Measurements from ENCODE around the gene MAP7D1. TPM values are rescaled to one million over a fixed set of nuclear protein-coding genes. Genes with fewer than 3 reads are reported as not detected.

Gene MAP7D1
- total RNA-seq, 1 donor from 2014 or later: 183 TPM

GRCh38 chr1:36125129-36125991 is 30.6 kb upstream of the MAP7D1 start, which contains the start of gene COL8A2:
TSS of gene COL8A2 (minus strand) at chr1:36125222. CDS start at chr1:36100242, 24,980 bp downstream.
- DNase-seq (ENCODE audit: low read depth): no peak
- Histone ChIP-seq H3K27me3 (ENCODE audit: control insufficient read depth, insufficient read depth, low read length) (peaks cover 30% of the 10 kb centered on the region), H3K36me3 (ENCODE audit: control insufficient read depth, insufficient read depth, low read length) (no peaks in the 10 kb centered on the region), H3K4me3 (ENCODE audit: low read depth, low read length) (no peak within 1 kb of the TSS)
- TF ChIP-seq CTCF (IDR thresholded peaks at IDR 0.05; ENCODE audit: insufficient read depth, low read length, poor library complexity, severe bottlenecking): no peak

- H3K27me3 ChIP-seq (ENCODE audit: control insufficient read depth, insufficient read depth, low read length): peaks cover 30% of the 10 kb centered on the region
- H3K4me3 ChIP-seq (ENCODE audit: low read depth, low read length): no peak overlapping the region
- DNase-seq (ENCODE audit: low read depth): no peak
- TF ChIP-seq CTCF (IDR thresholded peaks at IDR 0.05; ENCODE audit: insufficient read depth, low read length, poor library complexity, severe bottlenecking): no peak
- no peaks in the 10 kb centered on the region for H3K36me3 ChIP-seq (ENCODE audit: control insufficient read depth, insufficient read depth, low read length)
These were observed 29.8 kb upstream of the MAP7D1 start for GRCh38 chr1:36126005-36126716.

GRCh38 chr1:36126797-36127500 is 29.0 kb upstream of the MAP7D1 start:
- no peak for TF ChIP-seq CTCF (IDR thresholded peaks at IDR 0.05; ENCODE audit: insufficient read depth, low read length, poor library complexity, severe bottlenecking)
- no peaks in the 10 kb centered on the region for H3K36me3 ChIP-seq (ENCODE audit: control insufficient read depth, insufficient read depth, low read length)
- peaks cover 30% of the 10 kb centered on the region for H3K27me3 ChIP-seq (ENCODE audit: control insufficient read depth, insufficient read depth, low read length)
- H3K4me3 ChIP-seq (ENCODE audit: low read depth, low read length): no peak overlapping the region
- no peak for DNase-seq (ENCODE audit: low read depth)

- H3K36me3 ChIP-seq (ENCODE audit: control insufficient read depth, insufficient read depth, low read length): no peaks in the 10 kb centered on the region
- no peak overlapping the region for H3K4me3 ChIP-seq (ENCODE audit: low read depth, low read length)
- peaks cover 23% of the 10 kb centered on the region for H3K27me3 ChIP-seq (ENCODE audit: control insufficient read depth, insufficient read depth, low read length)
- TF ChIP-seq CTCF (IDR thresholded peaks at IDR 0.05; ENCODE audit: insufficient read depth, low read length, poor library complexity, severe bottlenecking): no peak
- DNase-seq (ENCODE audit: low read depth): no peak
These were observed 27.6 kb upstream of the MAP7D1 start for GRCh38 chr1:36128126-36128904.

- no peaks in the 10 kb centered on the region for H3K36me3 ChIP-seq (ENCODE audit: control insufficient read depth, insufficient read depth, low read length)
- no peak for DNase-seq (ENCODE audit: low read depth)
- no peak for TF ChIP-seq CTCF (IDR thresholded peaks at IDR 0.05; ENCODE audit: insufficient read depth, low read length, poor library complexity, severe bottlenecking)
- no peak overlapping the region for H3K4me3 ChIP-seq (ENCODE audit: low read depth, low read length)
- H3K27me3 ChIP-seq (ENCODE audit: control insufficient read depth, insufficient read depth, low read length): peaks cover 21% of the 10 kb centered on the region
These were observed 27.1 kb upstream of the MAP7D1 start for GRCh38 chr1:36128905-36129206.

Measured in kidney epithelial cell (primary cell).